HG02943 (cell line): Measurements from ENCODE around the gene GRIN2A.

Source experiments
- ATAC-seq: cut with Tn5 transposase; IDR thresholded peaks from one replicate; pipeline ENCODE4 v1.9.1; 2021; ENCODE audit warnings: mild to moderate bottlenecking, low read depth, moderate library complexity; ENCODE audit not compliant: unreplicated experiment

GRIN2A gene

DNA sequence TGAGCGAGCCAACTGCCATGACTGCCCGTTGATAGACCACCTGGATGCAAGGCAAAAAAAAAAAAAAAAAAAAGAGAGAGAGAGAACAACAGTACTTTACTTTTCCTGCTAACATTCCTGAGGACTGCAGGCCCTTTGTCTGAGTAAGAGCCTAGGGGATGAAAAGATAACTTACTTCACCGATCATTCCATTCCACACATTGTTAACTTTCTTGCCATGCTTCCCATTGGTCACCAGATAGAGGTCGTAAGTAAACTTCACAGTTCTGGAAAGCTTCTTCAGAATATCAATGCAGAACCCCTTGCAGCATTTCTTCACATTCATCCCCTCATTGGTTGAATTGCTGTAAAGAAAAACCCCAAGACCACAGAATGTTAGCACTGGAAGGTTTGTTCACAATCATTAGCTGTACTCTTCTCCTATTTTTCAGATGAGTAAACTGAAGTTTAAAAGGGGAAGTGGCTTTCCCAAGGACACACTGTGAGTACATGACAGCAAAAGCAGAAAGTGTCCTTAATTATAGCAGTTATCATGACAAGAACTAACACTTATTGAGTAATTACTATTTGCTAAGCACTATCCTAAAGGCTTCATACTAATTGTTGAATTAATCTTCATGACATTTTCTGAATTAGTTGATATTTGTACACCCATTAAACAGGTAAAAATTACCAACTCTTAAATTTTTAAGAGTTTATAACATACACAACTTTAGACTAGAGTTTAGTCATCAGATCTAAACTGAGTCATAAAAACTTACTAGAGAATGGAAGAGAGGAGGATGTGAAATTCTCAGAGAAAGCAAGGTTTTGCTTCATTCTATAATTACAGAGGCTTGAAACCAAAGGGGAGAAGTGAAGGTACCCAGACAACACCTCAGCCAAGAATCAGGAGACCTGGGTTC is 341.2 kb downstream of the GRIN2A start:
- ATAC-seq, result no peak

DNA sequence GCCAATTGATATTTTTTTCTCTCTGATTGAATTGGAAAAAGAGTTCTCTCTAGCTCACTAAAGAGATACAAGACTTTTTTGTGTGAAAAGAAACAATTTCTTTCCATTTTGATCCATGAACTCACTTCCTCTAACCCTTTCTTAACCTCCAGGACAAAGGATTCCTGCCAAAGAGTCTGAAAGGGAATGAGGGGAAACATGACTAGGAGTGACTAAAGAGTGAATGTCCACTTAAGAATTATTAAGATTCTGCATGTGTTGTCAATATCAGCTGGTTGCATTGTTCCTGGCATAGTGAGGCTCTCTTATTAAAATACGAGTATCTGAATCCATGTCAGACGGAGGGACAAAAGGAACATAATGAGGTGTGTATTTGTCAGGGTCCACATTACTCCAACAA is 344.7 kb downstream of the GRIN2A start:
- ATAC-seq, result no peak

- no peak for ATAC-seq
Observed at GRCh38 chr16:9836118-9836736, 346.0 kb downstream of the GRIN2A start.

DNA sequence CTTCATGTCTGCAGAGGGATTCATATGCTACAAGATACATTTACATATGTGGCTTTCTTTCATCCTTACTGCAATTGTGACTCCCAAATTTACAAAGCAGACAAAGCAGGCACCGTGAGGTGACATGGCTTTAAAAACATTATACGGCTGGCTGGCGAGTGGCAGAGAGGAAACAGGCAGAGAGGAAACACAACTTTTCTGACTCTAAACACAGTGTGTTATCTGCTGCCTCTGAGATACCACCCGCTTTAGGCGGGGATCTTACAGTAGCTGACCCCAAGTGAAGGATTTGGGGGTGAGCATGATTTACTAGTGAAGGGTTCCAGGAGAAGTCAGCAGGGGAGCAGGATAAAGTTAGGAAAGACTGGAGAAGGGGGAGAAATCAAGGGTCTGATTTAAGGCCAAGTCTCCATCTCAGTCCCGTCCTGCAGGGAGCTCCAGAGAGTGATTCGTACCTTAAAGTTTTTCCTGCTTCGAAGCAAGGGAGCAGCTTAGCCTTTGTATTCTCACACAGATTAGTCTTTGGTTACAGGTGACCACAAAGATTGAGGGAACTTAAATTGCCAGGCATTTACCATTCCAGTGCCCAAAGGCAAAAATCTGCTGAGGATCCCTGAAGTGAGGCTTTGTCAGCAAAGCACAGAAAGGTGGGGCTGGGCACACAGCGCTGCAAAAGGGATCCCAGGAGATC is 355.0 kb downstream of the GRIN2A start:
- no peak for ATAC-seq

- ATAC-seq, result no peak
Observed at GRCh38 chr16:9826656-9827055, 355.6 kb downstream of the GRIN2A start.

DNA sequence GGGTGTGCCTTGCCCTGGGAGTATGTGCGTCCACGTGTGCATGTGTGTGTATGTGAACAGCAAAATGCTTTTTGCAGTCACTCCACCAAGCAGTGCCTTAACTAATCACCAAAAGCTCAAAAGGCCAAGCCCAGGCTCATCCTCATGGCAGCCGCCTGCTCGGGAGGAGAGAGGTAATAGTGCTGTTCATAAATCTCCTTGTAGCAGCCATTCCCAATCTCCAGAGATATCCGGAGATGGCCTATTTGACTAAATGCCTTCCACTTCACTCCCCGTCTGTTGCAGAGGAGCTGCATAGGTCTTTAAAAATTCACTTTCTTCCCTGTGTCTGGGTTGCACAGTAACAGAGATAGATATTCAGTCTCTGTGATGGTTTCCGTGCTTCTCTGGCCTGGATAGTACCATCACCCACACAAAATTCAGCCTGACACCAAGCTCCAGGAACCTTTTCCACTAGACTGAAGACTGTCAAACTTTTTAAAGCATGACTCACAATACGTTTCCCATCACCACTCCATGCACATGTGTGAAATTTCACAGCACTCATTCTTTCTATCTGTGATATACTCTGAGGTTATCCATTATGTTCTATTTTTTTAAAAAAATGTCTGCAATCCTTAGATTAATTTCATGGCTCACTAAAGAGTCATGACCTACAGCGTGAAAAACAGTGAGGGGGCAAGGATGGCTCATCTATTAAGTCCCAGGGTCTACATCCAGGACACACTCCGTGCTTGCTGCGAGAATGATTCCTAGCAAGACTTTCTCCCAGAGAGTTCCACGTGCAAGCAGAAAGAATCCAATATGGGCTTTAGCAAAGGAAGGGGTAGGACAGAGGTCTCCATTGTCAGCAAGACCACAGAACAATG is 357.8 kb downstream of the GRIN2A start:
- no peak for ATAC-seq

DNA sequence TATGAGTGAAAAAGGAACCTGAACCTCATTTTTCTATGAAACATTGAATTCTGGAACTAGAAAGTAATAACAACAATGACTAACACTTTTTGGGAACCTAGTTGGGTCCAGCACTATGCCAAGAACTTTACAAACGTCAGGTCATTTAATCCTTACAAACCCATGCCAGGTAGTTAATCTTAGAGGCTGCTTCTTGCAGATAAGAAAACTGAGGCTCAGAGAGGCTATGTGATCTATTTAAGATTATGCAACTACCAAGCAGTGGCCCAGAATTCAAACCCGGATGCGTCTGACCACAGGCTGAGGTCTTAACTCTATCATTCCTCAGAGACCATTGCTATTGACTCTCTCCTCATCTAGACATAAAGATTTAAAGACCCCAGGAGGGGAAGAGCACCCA is 358.7 kb downstream of the GRIN2A start:
- ATAC-seq, result no peak

DNA sequence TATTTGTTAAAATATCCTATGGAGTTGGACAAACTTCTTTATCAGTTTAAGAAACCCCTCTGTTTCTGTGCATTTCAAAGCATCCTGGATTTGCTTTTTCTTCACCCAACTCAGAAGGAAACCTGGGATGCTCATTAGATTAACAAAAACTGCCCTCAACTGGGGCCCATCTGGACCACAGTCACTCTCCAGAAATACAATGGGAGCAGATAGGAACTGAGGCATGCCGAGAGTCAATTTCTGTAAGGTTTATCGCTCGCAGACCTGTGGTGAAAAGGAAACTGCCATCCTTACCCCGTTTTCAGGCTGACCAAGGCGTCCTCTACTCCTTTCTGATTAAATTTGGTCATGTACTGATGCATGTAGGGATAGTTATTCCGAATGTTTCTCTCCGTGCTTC is 360.3 kb downstream of the GRIN2A start:
- ATAC-seq, result no peak

DNA sequence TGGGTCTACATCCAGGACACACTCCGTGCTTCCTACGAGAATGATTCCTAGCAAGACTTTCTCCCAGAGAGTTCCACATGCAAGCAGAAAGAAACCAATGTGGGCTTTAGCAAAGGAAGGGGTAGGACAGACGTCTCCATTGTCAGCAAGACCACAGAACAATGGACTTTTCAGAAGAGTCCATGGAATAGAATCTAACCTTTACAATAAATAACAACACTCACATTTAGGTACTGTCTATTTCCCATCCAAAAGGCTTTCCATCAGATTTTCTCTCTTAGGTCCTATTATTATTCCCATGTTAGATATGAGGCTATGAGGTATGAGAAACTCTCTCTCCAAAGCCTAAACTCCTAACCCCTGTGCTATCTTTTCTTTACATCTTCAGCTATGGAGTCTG is 360.9 kb downstream of the GRIN2A start:
- no peak for ATAC-seq

DNA sequence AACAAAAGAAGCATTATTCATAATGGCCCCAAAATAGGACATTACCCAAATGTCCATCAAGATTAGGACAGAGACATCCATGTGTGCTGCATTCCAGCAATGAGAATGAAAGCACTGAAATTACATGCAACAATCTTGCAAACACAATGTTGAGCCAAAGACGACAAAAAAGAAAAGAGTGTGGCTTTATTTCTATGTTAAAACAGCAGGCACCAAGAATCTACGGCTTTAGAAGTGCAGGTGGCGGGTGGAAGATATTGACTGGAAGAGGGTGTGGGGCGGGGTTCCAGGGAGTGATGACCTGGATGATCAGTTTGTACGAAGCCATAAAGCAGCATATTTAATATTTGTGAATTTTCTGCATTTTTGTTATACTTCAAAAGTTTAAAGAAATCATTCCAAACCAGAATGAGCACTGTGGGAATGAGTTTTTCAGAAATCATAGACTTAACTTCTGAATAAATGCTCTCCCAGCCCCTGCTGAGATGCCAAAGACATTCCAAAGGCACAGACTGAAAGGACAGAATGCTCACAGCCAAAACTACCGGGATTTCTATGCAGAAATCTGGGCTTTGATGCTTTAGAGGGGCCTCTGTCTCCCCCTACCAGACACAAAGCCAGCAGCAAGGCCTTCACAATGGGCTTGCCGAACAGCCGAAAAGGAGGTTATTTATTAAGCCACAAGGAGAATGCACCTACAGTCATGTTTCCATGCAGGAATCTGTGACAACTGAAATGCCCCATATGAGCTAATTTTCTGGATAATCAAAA is 361.6 kb downstream of the GRIN2A start:
- ATAC-seq, result no peak

- ATAC-seq, result no peak
Observed at GRCh38 chr16:9818702-9819101, 363.5 kb downstream of the GRIN2A start.

- no peak for ATAC-seq
Observed at GRCh38 chr16:9817586-9817985, 364.6 kb downstream of the GRIN2A start.

GRCh38 chr16:9816644-9817043 is 365.6 kb downstream of the GRIN2A start:
- no peak for ATAC-seq

- ATAC-seq, result no peak
Observed at GRCh38 chr16:9813665-9814064, 368.6 kb downstream of the GRIN2A start.

DNA sequence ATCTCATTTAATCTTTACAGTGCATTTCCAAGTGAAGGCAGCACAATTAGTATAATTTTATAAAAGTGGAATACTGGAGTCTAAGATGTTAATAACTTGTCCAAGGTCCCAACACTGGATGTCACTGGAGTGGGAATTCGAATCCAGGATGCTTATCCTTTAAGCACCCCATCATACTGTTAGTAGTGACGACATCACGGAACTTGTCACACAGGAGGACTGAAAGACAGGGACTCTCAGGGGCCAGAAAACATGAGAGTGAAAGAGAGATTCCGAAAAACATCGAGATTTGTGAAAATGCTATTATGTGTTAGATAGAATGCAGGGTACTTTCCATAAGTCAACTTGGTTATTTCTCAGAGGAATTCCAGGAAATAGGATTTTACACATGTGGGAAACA is 374.0 kb downstream of the GRIN2A start:
- ATAC-seq, result no peak

DNA sequence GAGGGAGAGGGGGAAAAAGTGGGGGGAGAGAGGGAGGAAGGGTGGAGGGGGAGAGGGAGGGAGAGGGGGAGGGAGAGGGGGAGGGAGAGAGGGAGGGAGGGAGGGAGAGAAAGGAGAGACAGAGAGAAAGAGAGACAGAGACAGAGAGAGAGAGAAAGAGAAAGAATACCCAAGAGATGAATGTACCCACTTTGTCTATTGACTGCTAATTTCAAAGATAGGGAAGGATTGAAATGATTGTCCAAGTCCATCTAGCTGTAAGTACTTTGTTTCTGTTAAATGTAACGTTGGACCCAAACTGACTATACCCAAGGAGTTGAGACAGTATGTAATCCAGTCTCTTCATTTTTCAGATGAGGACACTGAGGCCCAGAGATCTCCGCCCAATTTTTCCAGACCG is 374.9 kb downstream of the GRIN2A start:
- no peak for ATAC-seq

DNA sequence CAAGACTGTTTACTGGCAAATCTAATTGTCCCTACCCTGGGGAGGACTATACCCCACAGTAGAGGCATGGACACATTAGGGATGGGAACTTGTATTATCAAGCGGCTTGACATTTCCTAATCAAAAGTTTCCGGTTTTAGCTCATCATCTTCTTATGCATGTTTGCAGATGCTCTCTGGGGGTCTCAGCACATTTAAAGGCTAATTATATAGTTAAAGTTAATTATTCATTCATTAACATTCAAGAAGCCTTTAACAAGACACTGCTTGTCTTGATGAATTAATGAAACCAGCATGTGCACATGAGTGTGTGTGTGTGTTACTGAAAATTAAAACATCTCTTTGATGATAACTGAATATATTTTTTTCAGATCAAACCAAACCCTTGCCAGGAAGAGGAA is 377.1 kb downstream of the GRIN2A start:
- no peak for ATAC-seq

DNA sequence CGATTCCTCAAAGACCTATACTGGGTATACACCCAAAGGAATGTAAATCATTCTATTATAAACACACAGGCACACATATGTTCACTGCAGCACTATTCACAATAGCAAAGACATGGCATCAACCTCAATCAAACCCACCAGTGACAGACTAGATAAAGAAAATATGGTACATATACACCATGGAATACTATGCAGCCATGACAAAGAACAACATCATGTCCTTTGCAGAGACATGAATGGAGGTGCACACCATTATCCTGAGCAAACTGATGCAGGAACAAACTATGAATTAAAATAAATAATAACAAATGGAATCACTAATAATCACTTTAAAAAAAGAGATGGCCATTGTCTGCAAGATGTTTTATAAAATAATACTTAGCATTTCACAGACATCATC is 380.1 kb downstream of the GRIN2A start:
- ATAC-seq, result no peak

DNA sequence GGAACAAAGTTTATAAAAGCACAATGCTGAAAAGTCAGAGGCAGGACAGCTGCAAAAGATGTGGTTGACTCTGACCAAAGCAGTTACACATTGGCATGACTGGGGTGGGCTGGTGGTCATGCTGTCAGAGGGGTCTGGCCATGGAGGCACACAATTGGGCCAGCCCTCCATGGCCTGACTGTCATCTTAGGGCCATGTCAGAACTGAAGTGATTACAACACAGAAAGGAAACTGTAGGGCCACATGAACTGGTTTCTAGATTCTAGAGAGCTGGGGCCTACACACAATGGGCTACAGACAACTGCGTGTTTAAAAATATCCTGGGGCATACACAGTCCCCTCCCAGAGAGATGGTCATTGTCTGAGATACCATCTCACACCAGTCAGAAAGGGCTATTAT is 380.6 kb downstream of the GRIN2A start:
- ATAC-seq, result no peak

DNA sequence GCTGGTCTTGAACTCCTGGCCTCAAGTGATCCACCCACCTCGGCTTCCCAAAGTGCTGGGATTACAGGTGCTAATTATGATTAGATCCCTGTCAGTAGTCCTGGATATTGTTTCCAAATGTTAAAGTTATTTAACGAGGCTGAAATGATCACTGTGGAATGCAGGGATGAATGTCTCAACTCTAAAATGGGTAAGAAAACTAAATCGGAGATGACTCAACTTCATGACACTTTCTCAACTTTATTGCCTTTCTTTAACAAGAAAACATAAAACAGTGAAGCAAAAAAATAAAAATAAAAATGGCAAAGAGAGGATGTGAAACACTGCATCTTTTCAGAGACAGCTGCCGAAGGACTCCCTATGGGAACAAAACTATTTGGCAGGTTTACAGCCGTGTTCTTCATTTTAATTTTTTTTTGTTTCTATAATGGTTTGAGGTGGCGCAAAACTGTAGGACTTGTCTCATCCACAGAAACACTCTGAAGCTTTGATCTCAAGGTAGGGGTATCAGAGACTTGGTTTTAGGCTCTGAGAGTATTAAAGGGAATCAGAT is 382.0 kb downstream of the GRIN2A start:
- no peak for ATAC-seq
